Stimulated activated naive CD4-positive, alpha-beta T cell (primary cell): ENCODE data around the gene BORCS6.

ENCODE experiments used
- DNase-seq, 6 experiments: peaks; one replicate each; lab custom pipeline; 2025; lab: John Stamatoyannopoulos, UW

BORCS6 gene

GRCh38 chr17:8142158-8142886 is 47.7 kb downstream of the BORCS6 start:
- DNase-seq, result no peak

GRCh38 chr17:8141741-8142140 is 48.2 kb downstream of the BORCS6 start:
- DNase-seq, result no peak

GRCh38 chr17:8141045-8141444 is 48.9 kb downstream of the BORCS6 start:
- DNase-seq, result no peak

- no peak for DNase-seq
Measured at GRCh38 chr17:8140065-8141029, 49.6 kb downstream of the BORCS6 start.

- peak; percentile 90 to 100 (median 94) for DNase-seq
Measured at GRCh38 chr17:8138672-8139371, 51.2 kb downstream of the BORCS6 start.

- DNase-seq, result no peak
Measured at GRCh38 chr17:8138374-8138671, 51.7 kb downstream of the BORCS6 start.
